ENCODE data around the gene VPS26C.

DNA sequence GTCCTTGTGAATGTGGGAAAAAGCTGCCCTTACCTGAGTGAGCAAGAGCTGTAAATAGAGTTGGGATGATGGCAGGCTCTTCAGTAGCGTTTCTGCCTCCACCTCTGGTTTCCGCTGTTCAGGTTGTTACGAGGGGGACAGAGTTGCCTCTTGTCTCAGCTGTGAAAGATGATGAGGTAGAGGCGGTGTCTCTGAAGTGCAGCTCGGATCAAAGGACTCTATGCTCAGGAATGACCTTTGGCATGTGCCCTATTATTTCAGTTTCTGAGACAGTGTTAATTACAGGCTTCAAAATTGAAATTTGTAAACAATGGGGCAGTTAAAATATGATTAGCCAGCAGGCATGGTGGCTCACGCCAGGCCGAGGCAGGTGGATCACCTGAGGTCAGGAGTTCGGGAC lies 70.3 kb downstream of the VPS26C start:
- TF ChIP-seq YY1 (IDR thresholded peaks at IDR 0.05; ENCODE audit: insufficient read depth, insufficient read length) (no peak), ZNF274 (IDR thresholded peaks at IDR 0.05; ENCODE audit: low read depth, low read length) (no peak)

Measured in NT2/D1 (cell line).